Stimulated activated CD8-positive, alpha-beta memory T cell treated with anti-CD3 and anti-CD28 coated beads, Interleukin-7, amount 100 ng/mL, for 4 hours (primary cell): ENCODE measurements around the gene ZNF496.

ENCODE experiments used
- DNase-seq, 2 donors: peaks; one replicate each; pipeline ENCODE4 v3.0.0-alpha.2; 2020; ENCODE audit warnings: low read depth in 2 of 2

Gene ZNF496

GRCh38 chr1:247328311-247328710 is 3.4 kb downstream of the ZNF496 start:
- no peak for DNase-seq

- no peak for DNase-seq
Observed at GRCh38 chr1:247326411-247327130, 5.1 kb downstream of the ZNF496 start.

GRCh38 chr1:247324923-247325322 is 6.7 kb downstream of the ZNF496 start:
- no peak for DNase-seq

- no peak for DNase-seq
Observed at GRCh38 chr1:247324204-247324787, 7.4 kb downstream of the ZNF496 start.

- DNase-seq = peak; percentile 8 to 13
Observed at GRCh38 chr1:247322849-247323586, 8.6 kb downstream of the ZNF496 start.

- no peak for DNase-seq
Observed at GRCh38 chr1:247322442-247322841, 9.2 kb downstream of the ZNF496 start.

GRCh38 chr1:247317702-247318101 is 14.0 kb downstream of the ZNF496 start:
- no peak for DNase-seq

GRCh38 chr1:247316590-247317197 is 15.0 kb downstream of the ZNF496 start:
- DNase-seq = no peak

GRCh38 chr1:247304031-247304430 is 27.6 kb downstream of the ZNF496 start:
- DNase-seq = no peak

- no peak for DNase-seq
Observed at GRCh38 chr1:247303216-247303615, 28.5 kb downstream of the ZNF496 start.

- DNase-seq = no peak
Observed at GRCh38 chr1:247301176-247301540, 30.5 kb downstream of the ZNF496 start.

GRCh38 chr1:247300491-247301175 is 31.0 kb downstream of the ZNF496 start:
- no peak for DNase-seq

- no peak for DNase-seq
Observed at GRCh38 chr1:247299723-247300381, 31.8 kb downstream of the ZNF496 start.

GRCh38 chr1:247298701-247299100 is 33.0 kb downstream of the ZNF496 start:
- DNase-seq = no peak

GRCh38 chr1:247298124-247298481 is 33.6 kb downstream of the ZNF496 start:
- no peak for DNase-seq

- DNase-seq = no peak
Observed at GRCh38 chr1:247297263-247298123, 34.2 kb downstream of the ZNF496 start.

- DNase-seq = no peak
Observed at GRCh38 chr1:247296599-247297180, 35.0 kb downstream of the ZNF496 start.

GRCh38 chr1:247295746-247296145 is 35.9 kb downstream of the ZNF496 start:
- no peak for DNase-seq

GRCh38 chr1:247295274-247295684 is 36.4 kb downstream of the ZNF496 start:
- DNase-seq = no peak

- no peak for DNase-seq
Observed at GRCh38 chr1:247294282-247294681, 37.4 kb downstream of the ZNF496 start.
